Immature natural killer cell (primary cell): Measurements from ENCODE around the gene RPN2. TPM values are rescaled to one million over a fixed set of nuclear protein-coding genes. Genes with fewer than 3 reads are reported as not detected.
A peak's percentile ranks its signal among the peaks of the same experiment; 100 is the strongest.

Experiments used
- DNase-seq, 3 donors: peaks; one replicate each; pipeline ENCODE4 v3.0.0; 2022; ENCODE audit warnings: mixed read lengths in 1 of 3
- H3K27ac Mint-ChIP-seq, 6 donors: one replicate each; pipeline ENCODE4 v1.8.0; 2020; ENCODE audit warnings: mixed read lengths in 6 of 6, mild to moderate bottlenecking in 5 of 6, inconsistent platforms in 4 of 6, moderate library complexity in 3 of 6
- H3K27me3 Mint-ChIP-seq, 3 donors: one replicate each; pipeline ENCODE4 v1.8.0; 2020 to 2021; ENCODE audit warnings: low read depth in 3 of 3, mild to moderate bottlenecking in 3 of 3, mixed read lengths in 3 of 3, moderate library complexity in 3 of 3, inconsistent platforms in 1 of 3
- H3K36me3 Mint-ChIP-seq, 3 donors: one replicate each; pipeline ENCODE4 v1.8.0; 2020; ENCODE audit warnings: mixed read lengths in 3 of 3, inconsistent platforms in 2 of 3, mild to moderate bottlenecking in 2 of 3
- H3K4me1 Mint-ChIP-seq, 2 donors: one replicate each; pipeline ENCODE4 v1.8.0; 2020; ENCODE audit warnings: inconsistent platforms in 2 of 2, mild to moderate bottlenecking in 2 of 2, mixed read lengths in 2 of 2, moderate library complexity in 1 of 2
- H3K4me3 Mint-ChIP-seq, 5 donors: one replicate each; pipeline ENCODE4 v1.8.0; 2020; ENCODE audit warnings: mild to moderate bottlenecking in 5 of 5, mixed read lengths in 5 of 5, inconsistent platforms in 3 of 5, moderate library complexity in 3 of 5
- H3K9me3 Mint-ChIP-seq, 6 donors: one replicate each; pipeline ENCODE4 v1.8.0; 2020; ENCODE audit warnings: mild to moderate bottlenecking in 6 of 6, mixed read lengths in 6 of 6, inconsistent platforms in 4 of 6, moderate library complexity in 3 of 6
- polyA plus RNA-seq, 3 donors: library from polyadenylated mRNA; unstranded; fragments of 300-500 nt; fragmentation: Illumina TruSeq; gene quantifications; one replicate each; pipeline ENCODE4 v1.2.3, GENCODE V29; 2021

RPN2 gene
- polyA plus RNA-seq, 3 donors from 2014 or later, result 238 to 353 (median 312) TPM

GRCh38 chr20:37161830-37162549 is 17.1 kb upstream of the RPN2 start:
- Mint-ChIP-seq H3K4me3 (no peak overlapping the region), H3K36me3 (peaks cover 0 to 12% (median 8%) of the 10 kb centered on the region in 3 donors), H3K4me1 (no peaks in the 10 kb centered on the region), H3K9me3 (no peaks in the 10 kb centered on the region), H3K27ac (no peak overlapping the region), H3K27me3 (peaks cover 0 to 3% (median 2%) of the 10 kb centered on the region in 3 donors)
- DNase-seq, result no peak

GRCh38 chr20:37162646-37163045 is 16.5 kb upstream of the RPN2 start:
- no peaks in the 10 kb centered on the region for H3K4me1 Mint-ChIP-seq
- no peak overlapping the region for H3K4me3 Mint-ChIP-seq
- H3K27me3 Mint-ChIP-seq, result peaks cover 0 to 3% (median 2%) of the 10 kb centered on the region in 3 donors
- no peak for DNase-seq
- no peaks in the 10 kb centered on the region for H3K9me3 Mint-ChIP-seq
- H3K36me3 Mint-ChIP-seq, result peaks cover 4 to 12% (median 9%) of the 10 kb centered on the region in 3 donors
- no peak overlapping the region for H3K27ac Mint-ChIP-seq

GRCh38 chr20:37163832-37164554 is 15.1 kb upstream of the RPN2 start:
- DNase-seq, result no peak
- peaks cover 4 to 15% (median 13%) of the 10 kb centered on the region in 3 donors for H3K36me3 Mint-ChIP-seq
- H3K4me1 Mint-ChIP-seq, result no peaks in the 10 kb centered on the region
- H3K27me3 Mint-ChIP-seq, result peaks cover 0 to 3% (median 2%) of the 10 kb centered on the region in 3 donors
- no peaks in the 10 kb centered on the region for H3K9me3 Mint-ChIP-seq
- no peak overlapping the region for H3K27ac Mint-ChIP-seq
- no peak overlapping the region for H3K4me3 Mint-ChIP-seq

- DNase-seq, result no peak
- Mint-ChIP-seq H3K27me3 (peaks cover 0 to 3% (median 2%) of the 10 kb centered on the region in 3 donors), H3K4me1 (no peaks in the 10 kb centered on the region), H3K9me3 (no peaks in the 10 kb centered on the region), H3K4me3 (no peak overlapping the region), H3K27ac (no peak overlapping the region), H3K36me3 (peaks cover 4 to 15% (median 13%) of the 10 kb centered on the region in 3 donors)
Measured at GRCh38 chr20:37165031-37165430, 14.1 kb upstream of the RPN2 start.

- no peak for DNase-seq
- Mint-ChIP-seq H3K27me3 (peaks cover 0 to 3% (median 2%) of the 10 kb centered on the region in 3 donors), H3K4me1 (no peaks in the 10 kb centered on the region), H3K9me3 (no peaks in the 10 kb centered on the region), H3K4me3 (no peak overlapping the region), H3K27ac (no peak overlapping the region), H3K36me3 (peaks cover 4 to 18% (median 15%) of the 10 kb centered on the region in 3 donors)
Measured at GRCh38 chr20:37166867-37167266, 12.3 kb upstream of the RPN2 start.

- Mint-ChIP-seq H3K36me3 (peaks cover 0 to 19% (median 5%) of the 10 kb centered on the region in 3 donors), H3K27me3 (peaks cover 0 to 2% (median 0%) of the 10 kb centered on the region in 3 donors), H3K27ac (no peak overlapping the region), H3K4me1 (peaks cover 1% of the 10 kb centered on the region in 2 donors), H3K9me3 (no peaks in the 10 kb centered on the region), H3K4me3 (no peak overlapping the region)
- no peak for DNase-seq
Measured at GRCh38 chr20:37172836-37173235, 6.3 kb upstream of the RPN2 start.

GRCh38 chr20:37179683-37180524 is 774 bp downstream of the RPN2 start:
- H3K4me1 Mint-ChIP-seq, result peaks cover 47 to 61% of the 10 kb centered on the region in 2 donors
- DNase-seq, result peak in 1 of 3 donors; percentile 13
- peaks cover 3 to 18% (median 12%) of the 10 kb centered on the region in 3 donors for H3K27me3 Mint-ChIP-seq
- H3K27ac Mint-ChIP-seq, result peak overlapping the region; percentile 84 to 98 (median 94)
- peaks cover 0 to 10% (median 3%) of the 10 kb centered on the region in 3 donors for H3K36me3 Mint-ChIP-seq
- H3K4me3 Mint-ChIP-seq, result peak overlapping the region; percentile 93 to 99 (median 95)
- no peaks in the 10 kb centered on the region for H3K9me3 Mint-ChIP-seq

- no peak for DNase-seq
- Mint-ChIP-seq H3K4me3 (no peak overlapping the region), H3K27me3 (peaks cover 0 to 4% (median 0%) of the 10 kb centered on the region in 3 donors), H3K36me3 (peaks cover 0 to 24% (median 0%) of the 10 kb centered on the region in 3 donors), H3K9me3 (no peaks in the 10 kb centered on the region), H3K4me1 (peaks cover 63 to 79% of the 10 kb centered on the region in 2 donors), H3K27ac (peak overlapping the region in 1 of 6 donors; percentile 19)
Measured at GRCh38 chr20:37185686-37186085, 6.6 kb downstream of the RPN2 start.

GRCh38 chr20:37188787-37189186 is 9.7 kb downstream of the RPN2 start:
- Mint-ChIP-seq H3K36me3 (peaks cover 0 to 22% (median 0%) of the 10 kb centered on the region in 3 donors), H3K27ac (no peak overlapping the region), H3K27me3 (peaks cover 0 to 4% (median 2%) of the 10 kb centered on the region in 3 donors), H3K4me1 (peaks cover 60 to 76% of the 10 kb centered on the region in 2 donors), H3K9me3 (no peaks in the 10 kb centered on the region), H3K4me3 (no peak overlapping the region)
- no peak for DNase-seq

GRCh38 chr20:37189416-37190016 is 10.4 kb downstream of the RPN2 start:
- peaks cover 0 to 17% (median 0%) of the 10 kb centered on the region in 3 donors for H3K36me3 Mint-ChIP-seq
- H3K9me3 Mint-ChIP-seq, result no peaks in the 10 kb centered on the region
- DNase-seq, result no peak
- H3K4me3 Mint-ChIP-seq, result peak overlapping the region in 1 of 5 donors; percentile 9
- peak overlapping the region; percentile 45 to 73 (median 56) for H3K27ac Mint-ChIP-seq
- H3K27me3 Mint-ChIP-seq, result peaks cover 0 to 4% (median 2%) of the 10 kb centered on the region in 3 donors
- H3K4me1 Mint-ChIP-seq, result peaks cover 58 to 76% of the 10 kb centered on the region in 2 donors

- H3K4me3 Mint-ChIP-seq, result no peak overlapping the region
- no peak for DNase-seq
- peak overlapping the region in 4 of 6 donors; percentile 17 to 42 (median 21) for H3K27ac Mint-ChIP-seq
- peaks cover 0 to 13% (median 0%) of the 10 kb centered on the region in 3 donors for H3K36me3 Mint-ChIP-seq
- H3K27me3 Mint-ChIP-seq, result peaks cover 2 to 4% (median 2%) of the 10 kb centered on the region in 3 donors
- H3K9me3 Mint-ChIP-seq, result no peaks in the 10 kb centered on the region
- peaks cover 64 to 79% of the 10 kb centered on the region in 2 donors for H3K4me1 Mint-ChIP-seq
Measured at GRCh38 chr20:37190354-37191112, 11.4 kb downstream of the RPN2 start.

- Mint-ChIP-seq H3K27me3 (peaks cover 2 to 5% (median 3%) of the 10 kb centered on the region in 3 donors), H3K27ac (peak overlapping the region in 1 of 6 donors; percentile 30), H3K4me3 (no peak overlapping the region), H3K4me1 (peaks cover 68 to 81% of the 10 kb centered on the region in 2 donors), H3K36me3 (peaks cover 0 to 3% (median 0%) of the 10 kb centered on the region in 3 donors), H3K9me3 (no peaks in the 10 kb centered on the region)
- peak; percentile 51 to 61 (median 57) for DNase-seq
Measured at GRCh38 chr20:37192137-37192854, 13.2 kb downstream of the RPN2 start.
